B cell (primary cell): ENCODE data around the gene PLPPR2. TPM values are rescaled to one million over a fixed set of nuclear protein-coding genes. Genes with fewer than 3 reads are reported as not detected.
A peak's percentile ranks its signal among the peaks of the same experiment; 100 is the strongest.

Experiments used
- ATAC-seq: fragments of 200-7000 bp; cut with Tn5 transposase; one replicate; pipeline ENCODE4 v1.10.0; 2021; ENCODE audit warnings: low read depth, mild to moderate bottlenecking, moderate number of reproducible peaks, moderate library complexity
- CTCF ChIA-PET: fragments of 350-600 bp; sonication (Branson Sonifier 250); formaldehyde crosslinking; loops from one replicate; lab custom pipeline; 2021; ENCODE audit warnings: antibody characterized with exemption, inconsistent platforms; lab: Charles Lee
- POLR2A ChIA-PET: fragments of 350-600 bp; sonication (Branson Sonifier 250); formaldehyde crosslinking; loops from one replicate; lab custom pipeline; 2021; ENCODE audit warnings: antibody characterized with exemption; lab: Charles Lee
- DNase-seq: peaks from one replicate; pipeline ENCODE4 v3.0.0; 2013
- H2AFZ ChIP-seq: 2 replicates; pipeline ENCODE4 v1.6.1; 2012; ENCODE audit warnings: mild to moderate bottlenecking, low read depth, low read length; ENCODE audit not compliant: insufficient read depth, poor library complexity, severe bottlenecking
- H3K27ac ChIP-seq, 2 donors: 1 replicate in 1 of 2; 2 replicates in 1 of 2; pipeline ENCODE4 v1.5.1; 2012 to 2013; ENCODE audit warnings: low read length in 2 of 2, mild to moderate bottlenecking in 2 of 2, moderate library complexity in 1 of 2
- H3K27me3 ChIP-seq, 4 experiments: fragments of 200-600 bp in 1 of 4; sonication (generic) in 1 of 4; replicated peaks in 1 of 4; 1 replicate in 2 of 4; 2 replicates in 2 of 4; pipeline versions ENCODE4 v1.6.1 to v1.7.0; 2013 to 2016; ENCODE audit warnings: low read length in 3 of 4, mild to moderate bottlenecking in 2 of 4, mixed read lengths in 1 of 4, moderate library complexity in 1 of 4; ENCODE audit not compliant: insufficient read depth in 4 of 4, control insufficient read depth in 3 of 4; ENCODE audit errors: control extremely low read depth in 1 of 4
- H3K36me3 ChIP-seq, 2 experiments: replicated peaks in 1 of 2; 1 replicate in 1 of 2; 2 replicates in 1 of 2; pipeline versions ENCODE4 v1.6.1 to v1.7.1; 2013; ENCODE audit warnings: low read length in 1 of 2; ENCODE audit not compliant: insufficient read depth in 2 of 2, control insufficient read depth in 1 of 2; ENCODE audit errors: control extremely low read depth in 1 of 2, extremely low read depth in 1 of 2
- H3K4me1 ChIP-seq, 2 donors: fragments of 200-600 bp in 1 of 2; sonication (generic) in 1 of 2; 1 replicate in 1 of 2; 2 replicates in 1 of 2; pipeline versions ENCODE4 v1.5.1 to v1.6.1; 2013 to 2017; ENCODE audit warnings: low read length in 2 of 2; ENCODE audit not compliant: control insufficient read depth in 2 of 2, insufficient read depth in 2 of 2
- H3K4me2 ChIP-seq: replicated peaks from 2 replicates; pipeline ENCODE3; 2012; ENCODE audit warnings: mild to moderate bottlenecking, low read depth, low read length; ENCODE audit not compliant: poor library complexity, severe bottlenecking
- H3K4me3 ChIP-seq, 5 experiments: fragments of 200-600 bp in 1 of 5; sonication (generic) in 1 of 5; 1 replicate in 3 of 5; 2 replicates in 2 of 5; pipeline versions ENCODE4 v1.5.1 to v1.7.0; 2011 to 2016; ENCODE audit warnings: low read length in 4 of 5, mild to moderate bottlenecking in 4 of 5, low read depth in 2 of 5, control low read depth in 1 of 5, moderate library complexity in 1 of 5; ENCODE audit not compliant: insufficient read depth in 1 of 5; ENCODE audit errors: control extremely low read depth in 1 of 5, extremely low read depth in 1 of 5
- H3K79me2 ChIP-seq: fragments of 200-600 bp; sonication (generic); one replicate; pipeline ENCODE4 v1.6.0; 2016; ENCODE audit warnings: low read length; ENCODE audit not compliant: control insufficient read depth, insufficient read depth
- H3K9ac ChIP-seq: fragments of 200-600 bp; sonication (generic); 2 replicates; pipeline ENCODE4 v1.6.1; 2017; ENCODE audit warnings: mild to moderate bottlenecking, low read length, moderate library complexity
- H3K9me3 ChIP-seq, 3 donors: one replicate each; pipeline versions ENCODE4 v1.6.1 to v1.7.1; 2013; ENCODE audit warnings: low read length in 2 of 3; ENCODE audit not compliant: control insufficient read depth in 2 of 3, insufficient read depth in 1 of 3; ENCODE audit errors: control extremely low read depth in 1 of 3
- H4K20me1 ChIP-seq: 2 replicates; pipeline ENCODE4 v1.6.0; 2012; ENCODE audit warnings: mild to moderate bottlenecking, low read length; ENCODE audit not compliant: insufficient read depth, control insufficient read depth, poor library complexity, severe bottlenecking
- H3K27ac Mint-ChIP-seq: one replicate; pipeline ENCODE4 v1.8.0; 2021; ENCODE audit warnings: mixed read lengths
- H3K27me3 Mint-ChIP-seq: one replicate; pipeline ENCODE4 v1.8.0; 2021; ENCODE audit warnings: mixed read lengths
- H3K4me1 Mint-ChIP-seq: one replicate; pipeline ENCODE4 v1.8.0; 2021; ENCODE audit warnings: mixed read lengths
- H3K4me3 Mint-ChIP-seq: one replicate; pipeline ENCODE4 v1.8.0; 2021; ENCODE audit warnings: mixed read lengths
- H3K9me3 Mint-ChIP-seq: one replicate; pipeline ENCODE4 v1.8.0; 2022; ENCODE audit warnings: mixed read lengths; ENCODE audit not compliant: insufficient read depth
- EZH2 ChIP-seq: IDR thresholded peaks from 2 replicates; pipeline ENCODE4 v1.6.1; 2012; ENCODE audit warnings: borderline replicate concordance, low read depth, mild to moderate bottlenecking, moderate library complexity, low read length; ENCODE audit not compliant: insufficient read depth, poor library complexity, severe bottlenecking
- WGBS: methylation state at CpG from one replicate; pipeline ENCODE4 v1.1.5; 2013; ENCODE audit warnings: missing lambda C conversion rate; ENCODE audit not compliant: insufficient coverage; 5-methylcytosine and 5-hydroxymethylcytosine counted together
- intact Hi-C: fragments of 100-400 bp; cut with micrococcal nuclease; formaldehyde crosslinking; loops from one replicate; pipeline ENCODE4 v1.10.0; 2022
- polyA plus RNA-seq: library from polyadenylated mRNA; depleted of rRNA; stranded (reverse); fragments of >200 nt; gene quantifications from 2 replicates; pipeline ENCODE4 v1.2.3, GENCODE V29; 2012
- total RNA-seq, 2 donors: library from RNA; stranded (reverse); fragments of 120-200 nt in 1 of 2; gene quantifications; 1 replicate in 1 of 2; 2 replicates in 1 of 2; pipeline versions ENCODE4 v1.2.3 to v1.2.4, GENCODE V29; 2013 to 2022
- TF ChIP-seq, protein P1 (sequence below): fragments of 200-600 bp; IDR thresholded peaks from one replicate; pipeline ENCODE4 v1.8.0; 2022; ENCODE audit warnings: antibody characterized with exemption, mild to moderate bottlenecking

Gene PLPPR2
- total and polyA plus RNA-seq, 2 donors (not counting 1 experiment from before 2014, with no cell fraction given), result 3.8 to 11.1 TPM

DNA sequence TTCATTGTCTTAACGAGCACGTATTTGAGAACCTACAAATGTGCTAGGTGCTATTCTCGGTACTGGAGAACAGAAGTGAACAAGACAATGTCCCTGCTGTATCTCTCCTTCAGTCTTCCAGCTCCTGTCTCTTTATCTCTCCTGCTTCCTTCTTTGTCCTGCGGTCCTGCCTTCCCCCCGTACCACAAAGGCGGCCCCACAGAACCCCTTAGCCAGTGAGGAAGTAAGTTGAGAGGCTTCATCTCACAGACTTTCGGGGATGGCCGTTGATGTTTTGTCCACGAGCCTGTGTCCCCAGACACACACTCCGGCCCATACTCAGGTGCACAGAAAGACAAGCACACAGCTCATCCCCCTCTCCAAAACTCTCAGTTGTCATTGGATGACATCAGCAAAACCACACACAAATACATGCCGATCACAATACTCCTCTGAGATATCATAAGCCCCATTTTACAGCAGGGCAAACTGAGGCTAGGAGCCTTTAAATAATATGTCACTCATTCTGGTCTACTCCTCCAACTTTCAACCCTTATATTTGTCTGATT, 18.7 kb downstream of the PLPPR2 start:
- intact Hi-C loops, result loop anchor here (1.0 to 10.0 kb wide), 5 partner anchors 28 to 1559 kb away; partner anchors contain the start of genes CCDC159, FBXL12, ODAD3 and PRKCSH
- DNase-seq, result no peak

More for the DNA sequence above, 18.7 kb downstream of the PLPPR2 start:
- H3K36me3 ChIP-seq, result peaks cover 0 to 5% of the 10 kb centered on the region in 2 experiments
- no peaks in the 10 kb centered on the region for H3K27me3 ChIP-seq
- 4% methylated on average over 4 of the region's 11 CpGs for WGBS
- H3K27ac Mint-ChIP-seq, result no peak overlapping the region
- H3K27ac ChIP-seq, result peak overlapping the region; percentile 88 to 93
- H3K9me3 ChIP-seq, result no peaks in the 10 kb centered on the region
- peak overlapping the region; percentile 82 for H3K9ac ChIP-seq
- H3K9me3 Mint-ChIP-seq, result no peaks in the 10 kb centered on the region
- no peak overlapping the region for H3K4me3 Mint-ChIP-seq
- H3K79me2 ChIP-seq, result peaks cover 16% of the 10 kb centered on the region
- H3K4me2 ChIP-seq, result peak overlapping the region; percentile 96
- peaks cover 14% of the 10 kb centered on the region for H3K4me1 Mint-ChIP-seq
- H4K20me1 ChIP-seq, result no peaks in the 10 kb centered on the region
- H3K4me3 ChIP-seq, result peak overlapping the region; percentile 64 to 83 (median 74)
- H3K4me1 ChIP-seq, result peaks cover 27 to 32% of the 10 kb centered on the region in 2 donors
- no peak for TF ChIP-seq EZH2
- TF ChIP-seq, protein P1, sequence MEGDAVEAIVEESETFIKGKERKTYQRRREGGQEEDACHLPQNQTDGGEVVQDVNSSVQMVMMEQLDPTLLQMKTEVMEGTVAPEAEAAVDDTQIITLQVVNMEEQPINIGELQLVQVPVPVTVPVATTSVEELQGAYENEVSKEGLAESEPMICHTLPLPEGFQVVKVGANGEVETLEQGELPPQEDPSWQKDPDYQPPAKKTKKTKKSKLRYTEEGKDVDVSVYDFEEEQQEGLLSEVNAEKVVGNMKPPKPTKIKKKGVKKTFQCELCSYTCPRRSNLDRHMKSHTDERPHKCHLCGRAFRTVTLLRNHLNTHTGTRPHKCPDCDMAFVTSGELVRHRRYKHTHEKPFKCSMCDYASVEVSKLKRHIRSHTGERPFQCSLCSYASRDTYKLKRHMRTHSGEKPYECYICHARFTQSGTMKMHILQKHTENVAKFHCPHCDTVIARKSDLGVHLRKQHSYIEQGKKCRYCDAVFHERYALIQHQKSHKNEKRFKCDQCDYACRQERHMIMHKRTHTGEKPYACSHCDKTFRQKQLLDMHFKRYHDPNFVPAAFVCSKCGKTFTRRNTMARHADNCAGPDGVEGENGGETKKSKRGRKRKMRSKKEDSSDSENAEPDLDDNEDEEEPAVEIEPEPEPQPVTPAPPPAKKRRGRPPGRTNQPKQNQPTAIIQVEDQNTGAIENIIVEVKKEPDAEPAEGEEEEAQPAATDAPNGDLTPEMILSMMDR, result no peak
- no peaks in the 10 kb centered on the region for H3K27me3 Mint-ChIP-seq
- ATAC-seq, result no peak
- ChIA-PET POLR2A (interaction anchor here (0.6 to 2.5 kb wide), 8 partner anchors 16 to 109 kb away, joined by 3 to 23 read pairs (median 5); partner anchors contain the start of genes CCDC159, ODAD3, PRKCSH and RAB3D), CTCF (interaction anchor here (0.6 to 4.6 kb wide), 9 partner anchors 9 to 111 kb away, joined by 3 to 37 read pairs (median 5); partner anchors contain the start of genes EPOR, ODAD3 and PRKCSH)
- H2AFZ ChIP-seq, result peak overlapping the region; percentile 84
